Stimulated activated CD4-positive, alpha-beta T cell treated with anti-CD3 and anti-CD28 coated beads, Interleukin-4, amount 100 ng/mL, for 4 hours (primary cell): Measurements from ENCODE around the gene WDR73.
A peak's percentile ranks its signal among the peaks of the same experiment; 100 is the strongest.

Source experiments
- DNase-seq, 2 experiments: peaks; one replicate each; pipeline ENCODE4 v3.0.0-alpha.2; 2020

WDR73 gene

DNA sequence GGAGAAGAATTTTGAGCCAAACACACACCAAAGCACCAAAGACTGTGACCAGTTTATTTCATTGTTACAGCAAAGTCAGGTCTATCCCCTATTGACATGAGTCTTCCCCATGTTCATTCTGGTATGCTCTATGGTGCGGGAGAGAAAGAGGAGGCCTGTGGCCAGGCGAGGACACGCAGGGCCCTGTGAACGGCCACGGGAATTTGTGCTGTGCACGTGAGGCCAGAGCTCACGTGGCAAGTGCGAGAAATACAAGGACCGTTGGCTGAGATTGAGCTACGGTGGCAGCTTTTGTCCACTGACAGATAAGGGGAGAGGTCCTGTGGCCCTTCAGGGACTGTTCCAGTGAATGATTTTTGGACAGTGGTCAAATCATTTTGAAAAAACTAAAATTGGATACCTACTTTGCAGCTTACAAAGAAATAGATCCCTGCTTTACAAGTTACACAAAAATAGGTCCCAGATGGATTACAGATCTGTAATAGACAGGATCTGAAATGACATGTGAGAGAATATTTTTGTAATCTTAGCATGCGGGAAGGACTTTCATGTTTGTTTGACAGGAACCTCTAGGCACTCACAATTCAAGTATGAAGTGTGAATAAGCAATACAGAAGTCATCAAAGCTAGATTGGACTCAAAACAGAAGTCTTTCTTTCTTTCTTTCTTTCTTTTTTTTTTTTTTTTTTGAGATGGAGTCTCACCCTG, 44.1 kb downstream of the WDR73 start:
- DNase-seq, result no peak

DNA sequence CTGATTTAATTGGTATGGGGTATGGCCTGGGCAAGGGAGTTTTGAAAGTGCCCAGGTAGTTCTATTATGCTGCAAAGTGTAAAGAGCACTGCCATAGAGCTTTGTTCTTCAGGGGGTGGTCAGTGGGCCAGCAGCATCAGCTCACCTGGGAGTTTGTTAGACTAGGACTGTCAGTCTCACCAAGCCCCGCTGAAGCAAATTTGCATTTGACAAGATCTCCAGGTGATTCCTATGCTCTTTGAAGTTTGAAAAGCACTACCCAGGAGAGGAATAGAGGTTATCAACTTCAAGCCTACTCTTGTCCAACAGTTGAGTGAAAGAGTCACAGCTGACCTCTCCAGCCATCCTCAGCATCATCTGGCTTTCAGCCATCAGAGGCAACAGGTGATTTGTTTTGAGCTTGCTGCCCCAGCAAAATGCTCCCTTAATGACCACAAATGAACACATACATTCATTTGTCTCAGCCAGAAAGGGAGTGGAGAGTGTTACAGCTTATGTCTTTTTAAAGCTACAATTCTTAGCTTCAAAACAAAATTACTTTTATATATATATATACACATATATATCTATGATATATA, 45.3 kb downstream of the WDR73 start:
- DNase-seq, result no peak

DNA sequence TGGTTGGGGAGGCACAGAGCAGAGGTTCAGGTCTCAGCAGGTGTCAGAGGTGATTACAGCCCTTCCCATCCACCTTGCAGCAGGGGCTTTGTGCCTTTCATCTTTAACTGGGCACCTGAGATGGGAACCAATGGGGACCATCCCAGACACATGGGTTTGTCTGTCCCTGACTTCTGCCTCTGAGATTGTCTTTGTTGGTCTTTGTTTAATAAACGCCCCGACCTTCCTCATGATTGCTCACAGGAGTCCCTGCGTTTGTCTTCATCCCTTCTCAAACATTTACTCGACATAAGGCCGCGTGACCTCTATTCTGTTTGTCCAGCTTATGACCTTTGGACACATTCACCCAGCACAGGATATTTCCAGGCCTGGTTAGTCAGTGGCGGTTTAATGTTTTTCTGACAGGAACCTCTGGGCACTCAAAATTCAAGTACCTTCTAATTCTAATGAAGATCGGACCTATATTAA, 47.4 kb downstream of the WDR73 start:
- DNase-seq, result no peak

DNA sequence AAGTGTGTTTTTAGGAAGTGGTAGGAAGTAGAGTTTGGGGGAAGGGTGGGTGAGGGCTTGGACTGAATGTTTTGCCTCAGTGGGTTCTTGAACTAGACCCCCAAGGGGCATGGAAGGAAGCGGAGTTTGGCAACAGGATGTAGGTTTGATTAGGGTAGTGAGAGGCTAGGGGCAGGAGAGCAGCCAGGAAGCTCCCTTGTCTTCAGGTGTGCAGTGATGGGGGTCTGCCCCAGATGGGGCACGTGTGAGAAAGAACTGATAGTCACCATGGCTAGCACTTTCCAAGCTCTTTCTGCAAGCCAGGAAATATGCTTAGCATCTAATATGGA, 48.6 kb downstream of the WDR73 start:
- no peak for DNase-seq

DNA sequence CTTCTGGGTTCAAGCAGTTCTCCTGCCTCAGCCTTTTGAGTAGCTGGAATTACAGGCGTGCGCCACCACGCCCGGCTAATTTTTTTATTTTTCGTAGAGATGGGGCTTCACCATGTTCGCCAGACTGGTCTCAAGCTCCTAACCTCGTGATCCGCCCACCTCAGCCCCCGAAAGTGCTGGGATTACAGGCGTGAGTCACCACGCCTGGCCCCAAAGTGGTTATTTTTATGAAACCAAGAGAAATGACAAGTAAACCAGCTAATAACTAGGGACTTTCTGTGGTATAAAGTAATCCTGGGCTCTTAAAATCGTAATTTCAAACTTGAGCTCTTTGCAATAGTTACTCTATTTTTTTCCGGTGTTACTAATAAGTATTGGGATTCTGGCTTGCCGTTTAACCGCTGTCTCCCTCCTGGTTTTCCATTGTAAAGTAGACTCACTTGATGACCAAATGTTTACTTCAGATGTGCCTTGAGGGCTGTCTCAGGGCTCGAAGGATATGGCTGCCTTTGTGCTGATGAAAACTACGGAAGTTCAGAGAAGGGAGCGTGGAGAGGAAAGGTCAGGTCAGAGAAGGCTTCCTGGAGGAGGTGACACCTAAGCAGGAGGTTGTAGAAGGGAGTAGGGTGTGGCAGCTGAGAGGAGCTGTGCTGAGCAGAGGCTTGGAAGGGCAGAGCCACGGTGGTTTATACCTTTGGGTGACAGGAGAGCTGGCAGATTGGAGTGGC, 49.1 kb downstream of the WDR73 start:
- peak; percentile 21 to 30 for DNase-seq

DNA sequence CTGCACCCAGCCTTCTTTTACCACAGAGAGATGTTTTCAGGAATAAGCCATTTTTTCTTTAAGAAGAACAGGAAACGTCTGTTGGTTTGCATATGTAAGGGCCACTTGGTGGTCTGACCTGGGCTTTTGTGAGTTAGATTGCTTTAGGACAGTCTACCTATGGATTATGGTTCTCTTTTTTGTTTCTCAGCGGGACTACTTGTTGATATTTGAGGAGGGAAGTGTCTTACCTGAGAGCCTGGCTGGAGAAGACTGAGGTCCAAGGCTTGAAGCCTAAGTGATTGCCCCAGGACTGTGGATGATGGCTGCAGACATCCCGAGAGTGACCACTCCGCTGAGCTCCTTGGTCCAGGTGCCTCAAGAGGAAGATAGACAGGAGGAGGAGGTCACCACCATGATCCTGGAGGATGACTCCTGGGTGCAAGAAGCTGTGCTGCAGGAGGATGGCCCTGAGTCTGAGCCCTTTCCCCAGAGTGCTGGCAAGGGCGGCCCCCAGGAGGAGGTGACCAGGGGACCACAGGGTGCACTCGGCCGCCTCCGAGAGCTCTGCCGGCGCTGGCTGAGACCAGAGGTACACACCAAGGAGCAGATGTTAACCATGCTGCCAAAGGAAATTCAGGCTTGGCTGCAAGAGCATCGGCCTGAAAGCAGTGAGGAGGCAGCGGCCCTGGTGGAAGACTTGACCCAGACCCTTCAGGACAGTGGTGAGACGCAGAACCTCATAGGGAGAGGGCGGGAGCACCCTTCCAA, 50.3 kb downstream of the WDR73 start:
- DNase-seq, result no peak

DNA sequence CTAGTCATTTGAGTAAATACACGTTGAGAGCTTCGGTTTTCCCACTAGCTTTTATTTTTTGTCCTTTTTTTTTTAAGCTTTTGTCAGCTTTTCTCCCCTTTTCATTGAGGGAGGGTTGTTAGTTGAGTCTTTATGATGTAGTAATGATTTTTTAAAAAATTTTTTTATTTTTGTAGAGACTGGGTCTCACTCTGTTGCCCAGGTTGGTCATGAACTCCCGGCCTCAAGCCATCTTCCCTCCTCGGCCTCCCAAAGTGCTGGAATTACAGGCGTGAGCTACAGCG, 52.6 kb downstream of the WDR73 start:
- no peak for DNase-seq

DNA sequence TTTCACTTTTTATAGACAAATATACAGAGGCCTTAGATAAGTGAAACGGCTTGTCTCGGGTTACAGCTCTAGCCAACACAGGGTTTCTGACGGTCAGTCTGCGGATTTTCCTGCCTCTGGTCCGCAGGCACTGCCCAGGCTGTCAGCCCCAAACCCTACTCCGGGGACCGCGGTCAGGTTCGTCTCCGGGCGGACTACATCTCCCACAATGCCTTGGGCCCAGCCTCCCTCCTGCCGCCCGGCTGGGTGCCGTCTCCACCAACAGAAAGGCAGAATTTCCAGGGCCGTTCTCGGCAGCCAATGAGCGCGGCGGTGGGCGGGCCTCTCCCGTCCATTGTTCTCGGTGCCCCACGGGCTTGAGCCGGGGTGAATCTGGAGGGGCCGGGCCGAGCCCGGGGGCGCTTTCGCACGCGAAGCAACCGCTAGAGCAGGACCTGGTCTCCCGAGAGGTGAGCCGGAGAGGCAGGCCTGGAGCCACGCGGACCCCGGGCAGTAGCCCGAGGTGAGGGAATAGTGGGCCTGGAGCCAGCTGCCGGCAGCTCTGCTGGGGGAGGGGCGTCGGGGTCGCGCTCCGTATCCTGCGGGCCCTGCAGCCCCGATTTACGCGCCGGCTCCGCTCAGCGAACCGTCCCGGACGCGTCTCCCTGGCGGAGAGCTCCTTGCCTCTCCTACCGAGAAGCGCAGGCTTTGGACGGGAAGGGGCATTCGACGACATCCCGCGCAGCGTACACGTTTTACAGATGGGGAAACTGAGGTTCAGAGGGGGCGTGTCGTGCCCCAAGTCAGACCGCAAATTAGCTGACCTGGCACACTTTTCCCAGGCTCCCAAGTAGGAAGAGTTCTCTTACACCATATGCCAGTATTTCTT, 53.2 kb downstream of the WDR73 start, which contains the start of gene ZSCAN2:
TSS of gene ZSCAN2 (plus strand) at position 323 of the 868 bp plus-strand sequence. CDS start 2,919 bp downstream, outside the sequence.
- DNase-seq, result peak; percentile 91

DNA sequence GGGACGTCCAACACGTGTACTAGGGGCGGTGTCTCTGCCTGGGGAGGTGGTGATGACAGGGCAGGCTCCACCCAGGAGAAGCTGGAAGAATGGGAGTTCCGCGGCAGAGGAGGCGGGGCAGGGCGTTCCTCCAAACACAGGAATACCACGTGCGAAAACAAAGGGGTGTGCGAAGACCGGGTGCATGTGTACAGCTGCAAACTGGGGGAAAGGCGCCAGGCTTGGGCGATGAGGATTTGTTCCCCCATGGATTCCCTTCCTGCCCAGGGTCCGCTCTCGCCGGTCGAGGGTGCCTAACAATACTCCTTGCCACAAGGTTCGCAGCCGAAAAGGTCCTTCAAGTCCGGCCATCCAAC, 53.8 kb downstream of the WDR73 start:
- DNase-seq, result peak; percentile 42 to 54

DNA sequence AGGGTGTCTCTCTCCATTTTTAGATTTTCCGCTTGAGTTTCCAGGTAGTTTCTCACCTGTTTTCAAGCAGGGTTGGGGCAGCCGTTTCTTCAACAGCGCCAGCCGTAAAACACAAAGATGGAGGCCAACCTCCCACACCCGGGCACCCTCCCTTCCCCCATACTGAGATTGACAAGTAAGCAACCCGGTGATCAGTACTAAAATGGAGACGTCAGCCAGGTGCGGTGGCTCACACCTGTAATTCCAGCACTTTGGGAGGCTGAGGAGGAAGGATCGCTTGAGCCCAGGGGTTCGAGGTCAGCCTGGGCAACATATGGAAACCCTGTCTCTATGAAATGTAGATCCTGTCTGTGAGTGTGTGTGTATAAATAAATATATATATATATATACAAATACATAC, 54.2 kb downstream of the WDR73 start:
- no peak for DNase-seq

DNA sequence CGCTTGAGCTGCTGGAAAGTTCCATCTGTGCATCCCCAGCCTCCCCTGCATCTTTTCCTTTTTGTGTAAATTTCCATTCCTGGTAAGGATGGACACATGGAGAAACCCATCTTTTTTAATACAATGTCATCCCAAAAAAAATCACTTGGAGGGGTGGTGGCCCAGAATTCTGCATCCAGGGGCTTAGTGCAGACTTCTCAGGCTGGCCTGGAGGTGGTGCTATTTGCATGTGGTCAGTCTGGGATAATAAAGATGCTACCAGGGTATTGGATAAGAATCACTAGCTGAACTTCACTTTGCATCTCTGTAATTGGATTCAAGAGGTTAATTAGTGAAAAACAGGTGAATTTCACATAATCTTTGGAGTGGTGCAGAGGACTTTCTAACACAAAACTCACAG, 55.1 kb downstream of the WDR73 start:
- DNase-seq, result no peak

DNA sequence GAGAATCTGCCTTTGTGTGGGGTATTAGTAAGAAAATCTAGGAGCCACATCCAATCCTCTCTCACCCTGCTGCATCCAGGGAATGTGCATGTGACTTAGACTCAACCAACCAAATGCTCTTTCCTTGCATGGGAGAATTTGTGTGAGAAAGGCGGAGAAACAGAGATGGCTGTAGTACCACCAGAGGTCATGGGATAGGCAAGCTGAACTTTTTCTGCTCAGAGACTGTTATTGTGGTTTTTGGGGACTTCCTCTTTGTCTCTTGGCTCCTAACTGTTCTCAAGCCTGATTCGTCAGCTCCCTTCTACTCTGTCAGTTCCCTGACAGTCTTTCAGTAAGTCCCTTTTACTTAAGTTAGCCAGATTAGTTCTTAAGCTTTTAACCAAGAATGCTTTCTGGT, 55.8 kb downstream of the WDR73 start:
- no peak for DNase-seq

DNA sequence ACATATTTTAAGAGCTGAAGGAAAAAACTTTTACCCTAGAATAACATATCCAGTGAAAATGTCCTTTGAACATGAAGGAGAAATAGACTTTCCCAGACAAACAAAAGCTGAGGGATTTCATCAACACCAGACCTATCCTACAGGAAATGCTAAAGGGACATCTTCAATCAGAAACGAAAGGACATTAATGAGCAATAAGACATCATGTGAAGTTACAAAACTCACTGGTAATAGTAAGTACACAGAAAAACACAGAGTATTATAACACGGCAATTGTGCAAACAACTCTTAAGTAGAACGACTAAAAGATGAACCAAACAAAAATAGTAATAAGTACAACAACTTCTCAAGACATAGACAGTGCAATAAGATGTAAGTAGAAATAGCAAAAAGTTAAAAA, 56.8 kb downstream of the WDR73 start:
- no peak for DNase-seq

DNA sequence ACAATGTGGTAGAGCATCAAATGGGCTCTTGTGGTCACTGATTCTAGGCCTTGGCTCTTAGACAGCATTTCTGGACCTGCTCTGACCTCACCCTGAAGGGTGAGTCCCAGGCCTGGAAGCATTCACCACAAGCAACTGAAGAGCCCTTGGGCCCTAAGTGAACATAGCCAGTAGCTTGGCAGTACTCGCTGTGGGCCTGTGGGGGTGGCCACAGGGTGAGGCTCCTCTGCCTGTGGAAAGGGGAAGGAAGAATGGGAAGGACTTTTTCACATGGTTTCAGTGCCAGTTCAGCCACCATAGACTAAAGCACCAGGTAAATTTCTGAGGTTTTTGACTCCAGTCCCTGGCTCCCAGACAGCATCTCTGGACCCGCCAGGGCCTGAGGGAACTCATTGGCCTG, 58.4 kb downstream of the WDR73 start:
- no peak for DNase-seq

DNA sequence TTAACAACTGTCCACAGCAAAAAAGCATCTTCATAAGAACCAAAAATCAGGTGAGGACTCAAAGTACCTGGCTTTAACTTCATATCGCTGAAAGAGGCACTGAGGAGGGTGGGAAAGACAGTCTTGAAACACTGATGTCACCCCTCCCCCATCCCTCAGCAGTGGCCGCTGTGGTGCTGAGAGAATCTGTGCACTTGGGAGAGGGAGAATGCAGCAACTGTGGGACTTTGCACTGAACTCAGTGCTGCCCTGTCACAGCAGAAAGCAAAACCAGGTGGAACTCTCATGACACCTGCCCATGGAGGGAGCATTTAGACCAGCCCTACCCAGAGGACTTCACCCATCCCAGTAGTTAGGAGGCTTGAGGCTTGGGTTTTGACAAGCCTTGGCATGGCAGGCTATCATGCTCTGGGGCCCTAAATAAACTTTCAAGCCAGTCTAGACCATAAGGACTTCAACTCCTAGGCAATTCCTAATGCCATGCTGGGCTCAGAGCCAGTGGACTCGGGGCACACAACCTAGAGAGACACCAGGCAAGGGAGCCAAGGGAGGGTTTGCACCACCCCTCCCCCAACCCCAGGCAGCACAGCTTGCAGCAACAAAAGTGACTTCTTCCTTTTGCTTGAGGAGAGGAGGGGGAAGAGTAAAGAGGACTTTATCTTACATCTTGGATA, 59.3 kb downstream of the WDR73 start:
- DNase-seq, result no peak

DNA sequence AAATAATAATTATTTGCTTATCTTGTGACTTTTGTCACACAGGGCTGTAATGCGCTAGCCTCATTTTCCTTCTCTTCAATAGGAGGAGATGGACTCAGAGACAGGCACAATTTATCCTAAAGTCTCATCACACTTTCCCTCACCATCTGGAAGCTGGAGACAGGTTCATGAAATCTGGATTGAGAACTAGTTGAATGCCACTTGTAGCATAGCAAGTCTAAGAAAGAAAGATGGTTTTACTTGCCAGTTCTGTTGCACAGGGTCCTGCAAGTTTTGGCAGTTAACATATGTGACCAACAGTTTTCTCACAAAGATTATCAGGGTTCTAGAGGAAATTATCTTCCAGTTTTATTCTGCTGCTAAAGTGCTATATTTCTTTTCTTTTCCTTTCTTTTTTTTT, 62.3 kb downstream of the WDR73 start:
- no peak for DNase-seq

DNA sequence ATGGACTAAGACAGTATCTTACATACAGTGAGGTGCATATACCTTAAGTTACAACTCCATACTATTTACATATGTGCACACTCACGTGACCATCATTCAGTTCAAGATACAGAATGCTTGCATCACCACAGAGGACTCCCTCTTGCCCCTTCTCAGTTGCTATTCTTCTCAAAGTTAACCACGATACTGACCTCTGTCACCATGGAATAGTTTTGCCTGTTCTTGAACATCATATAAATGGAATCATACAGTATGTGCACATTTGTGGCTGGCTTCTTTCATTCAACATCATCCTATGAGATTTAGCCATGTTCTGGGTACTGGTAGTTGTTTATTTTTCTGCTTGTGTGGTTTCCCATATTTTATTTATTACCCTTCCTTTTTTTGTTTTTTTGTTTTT, 63.7 kb downstream of the WDR73 start:
- DNase-seq, result no peak
